Right renal pelvis (tissue), 4 donors: Measurements from ENCODE around the gene DSC2. TPM values are rescaled to one million over a fixed set of nuclear protein-coding genes. Genes with fewer than 3 reads are reported as not detected.
"Not testable (repeated sequence)": the region's sequence is repeated elsewhere in the genome, so short reads cannot be mapped to it uniquely, and the experiment has no call there.

Experiments
- DNase-seq, 4 donors: peaks; one replicate each; pipeline ENCODE4 v3.0.0-alpha.2; 2013; ENCODE audit warnings: low read depth in 4 of 4, low spot score in 3 of 4, missing footprints in 1 of 4
- polyA plus RNA-seq, 4 donors: library from polyadenylated mRNA; unstranded; fragments of 120-200 nt; gene quantifications; one replicate each; pipeline ENCODE4 v1.2.1, GENCODE V29; 2013; ENCODE audit not compliant: insufficient read length in 4 of 4

DSC2 gene
- polyA plus RNA-seq, 4 donors, result 42.9 to 55.5 (median 52.5) TPM

- no peak for DNase-seq
Measured at GRCh38 chr18:31046916-31047315, 55.3 kb downstream of the DSC2 start.

GRCh38 chr18:31045599-31045998 lies 56.6 kb downstream of the DSC2 start:
- no peak for DNase-seq

- no peak for DNase-seq
Measured at GRCh38 chr18:31044926-31045325, 57.3 kb downstream of the DSC2 start.

- no peak for DNase-seq
Measured at GRCh38 chr18:31043709-31044108, 58.5 kb downstream of the DSC2 start.

GRCh38 chr18:31042406-31043181 lies 59.6 kb downstream of the DSC2 start, which contains the start of gene DSC3:
Gene DSC3 (minus strand): TSS chr18:31042742. CDS start chr18:31042660, 82 bp downstream.
- peak in 1 of 4 donors; percentile 49 for DNase-seq

GRCh38 chr18:31042084-31042405 lies 60.2 kb downstream of the DSC2 start:
- DNase-seq, result peak in 1 of 4 donors; percentile 32

GRCh38 chr18:31041271-31042083 lies 60.7 kb downstream of the DSC2 start:
- peak in 1 of 4 donors; percentile 59 for DNase-seq

GRCh38 chr18:31040686-31041270 lies 61.4 kb downstream of the DSC2 start:
- peak in 1 of 4 donors; percentile 38 for DNase-seq

GRCh38 chr18:31039426-31039825 lies 62.8 kb downstream of the DSC2 start:
- DNase-seq, result no peak

- DNase-seq, result not testable (repeated sequence)
Measured at GRCh38 chr18:31037686-31038085, 64.5 kb downstream of the DSC2 start.

GRCh38 chr18:31034541-31034940 lies 67.7 kb downstream of the DSC2 start:
- DNase-seq, result no peak

GRCh38 chr18:31030574-31031278 lies 71.5 kb downstream of the DSC2 start:
- no peak for DNase-seq

- no peak for DNase-seq
Measured at GRCh38 chr18:31015715-31016434, 86.3 kb downstream of the DSC2 start.

- not testable (repeated sequence) for DNase-seq
Measured at GRCh38 chr18:31011455-31011854, 90.8 kb downstream of the DSC2 start.

- no peak for DNase-seq
Measured at GRCh38 chr18:31010601-31011000, 91.6 kb downstream of the DSC2 start.

Other genes with a start within 250 kb of the DSC2 start
- gene DSC3, start 59.7 kb downstream of the DSC2 start, polyA plus RNA-seq, result 1 to 10 TPM; 2.0 to 3.8 (median 2.7) TPM
- 1 to 10 TPM; 1.9 to 3.6 (median 2.2) TPM for gene DSC1, start 60.4 kb upstream of the DSC2 start, polyA plus RNA-seq
- under 1 TPM; 0.04 to 0.11 (median 0.05) TPM for gene DSG1, start 215.7 kb upstream of the DSC2 start, polyA plus RNA-seq